ENCODE data around the gene SOX9. TPM values are rescaled to one million over a fixed set of nuclear protein-coding genes. Genes with fewer than 3 reads are reported as not detected.

Gene SOX9
- total RNA-seq, 1 experiment from 2014 or later: 1.3 TPM

- Histone ChIP-seq H4K8ac (replicated peaks; ENCODE audit: insufficient read length, low read depth, low read length) (no peak overlapping the region), H3K9me3 (ENCODE audit: control insufficient read depth, low read depth, low read length) (no peaks in the 10 kb centered on the region), H2BK5ac (ENCODE audit: insufficient read length, low read length) (no peak overlapping the region), H3K27me3 (ENCODE audit: insufficient read depth, low read length) (peaks cover 46% of the 10 kb centered on the region), H3K23me2 (ENCODE audit: insufficient read length, low read depth, low read length, poor library complexity, severe bottlenecking) (peaks cover 44% of the 10 kb centered on the region), H3K14ac (ENCODE audit: insufficient read depth, low read length) (no peak overlapping the region; the same call in 1 of the 2 replicates), H4K91ac (ENCODE audit: insufficient read length, low read depth, low read length) (no peak overlapping the region), H2BK20ac (ENCODE audit: low read depth, low read length, poor library complexity, severe bottlenecking) (no peak overlapping the region), H3K79me2 (ENCODE audit: insufficient read depth, low read length) (no peaks in the 10 kb centered on the region), H3K23ac (ENCODE audit: insufficient read length, low read depth, low read length) (no peak overlapping the region), H2BK15ac (ENCODE audit: low read depth, low read length) (no peak overlapping the region), H2AFZ (ENCODE audit: low read length) (no peak overlapping the region), H3K4me1 (ENCODE audit: insufficient read depth, low read length) (no peaks in the 10 kb centered on the region; the same call in 1 of the 2 replicates), H4K5ac (ENCODE audit: insufficient read length, low read depth, low read length) (no peak overlapping the region), H2BK120ac (ENCODE audit: low read depth, low read length, poor library complexity, severe bottlenecking) (no peak overlapping the region), H3K9ac (ENCODE audit: extremely low read depth, insufficient read length, low read length) (no peak overlapping the region), H3T11ph (ENCODE audit: low read length) (no peak overlapping the region), H2AK5ac (ENCODE audit: insufficient read length, low read length) (no peak overlapping the region), H3K4ac (ENCODE audit: low read depth, low read length) (no peak overlapping the region), H3K4me2 (ENCODE audit: insufficient read depth, insufficient read length, low read length) (peak overlapping the region; percentile 62), H3K56ac (ENCODE audit: insufficient read length, low read depth, low read length) (no peak overlapping the region), H2BK12ac (ENCODE audit: insufficient read length, low read depth, low read length) (no peak overlapping the region), H3K79me1 (ENCODE audit: insufficient read depth, low read depth, low read length, poor library complexity, severe bottlenecking) (no peaks in the 10 kb centered on the region), H3K27ac (ENCODE audit: insufficient read length, low read depth, low read length) (no peak overlapping the region), H3K18ac (ENCODE audit: insufficient read length, low read depth, low read length) (no peak overlapping the region), H4K20me1 (ENCODE audit: control insufficient read depth, insufficient read depth, insufficient read length) (no peaks in the 10 kb centered on the region)
- Mint-ChIP-seq H3K27me3 (ENCODE audit: low read depth) (peaks cover 92% of the 10 kb centered on the region), H3K36me3 (ENCODE audit: insufficient read depth in 1 of 3, low read depth in 3 of 3) (no peaks in the 10 kb centered on the region), H3K27ac (no peak overlapping the region), H3K4me1 (peaks cover 38 to 42% of the 10 kb centered on the region in 2 experiments), H3K4me3 (peak overlapping the region; percentile 60 to 87), H3K9me3 (no peaks in the 10 kb centered on the region; a peak in 2 of 5 replicates)
- no peak for DNase-seq
- no peak for TF ChIP-seq CTCF (conservative IDR thresholded peaks at IDR 0.05)
- no CpG with 5 or more reads among the region's 58 CpGs for WGBS (ENCODE audit: extremely low coverage, insufficient read length, low lambda C conversion rate)
Observed at GRCh38 chr17:72116661-72117521, 3.9 kb upstream of the SOX9 start.
